SK-N-MC (cell line): ENCODE data around the gene ING4.

Experiments
- EZH2 ChIP-seq: fragments of 200-600 bp; sonication (generic); IDR thresholded peaks from one replicate; pipeline ENCODE4 v1.6.1; 2017; ENCODE audit warnings: antibody characterized with exemption
- FOXP2 ChIP-seq: optimal IDR thresholded peaks from 2 replicates; pipeline ENCODE3; 2011; ENCODE audit warnings: mild to moderate bottlenecking, moderate library complexity; ENCODE audit not compliant: insufficient read depth; ENCODE audit errors: extremely low read length, control extremely low read depth
- POLR2AphosphoS5 ChIP-seq: IDR thresholded peaks from 2 replicates; pipeline ENCODE4 v1.6.1; 2012; ENCODE audit warnings: mild to moderate bottlenecking, low read depth, low read length, borderline replicate concordance

GRCh38 chr12:6694701-6695100, 31.8 kb upstream of the ING4 start:
- no peak for TF ChIP-seq EZH2
- TF ChIP-seq POLR2AphosphoS5 = no peak
- TF ChIP-seq FOXP2 = no peak
